Loucy (cell line): ENCODE data around the gene PFKFB3.

Experiments used
- H2AFZ ChIP-seq: fragments of 200-600 bp; sonication (generic); 2 replicates; pipeline ENCODE4 v1.6.0; 2016; ENCODE audit warnings: antibody characterized with exemption, mild to moderate bottlenecking, low read length, moderate library complexity
- H3F3A ChIP-seq: fragments of 200-600 bp; 2 replicates; pipeline ENCODE4 v1.6.0; 2016; ENCODE audit warnings: antibody characterized with exemption, low read depth, mild to moderate bottlenecking
- H3K27me3 ChIP-seq: fragments of 200-600 bp; sonication (generic); 2 replicates; pipeline ENCODE4 v1.6.1; 2014; ENCODE audit warnings: low read length, mild to moderate bottlenecking; ENCODE audit not compliant: insufficient read depth, poor library complexity, severe bottlenecking
- H3K36me3 ChIP-seq: fragments of 200-600 bp; sonication (generic); 2 replicates; pipeline ENCODE4 v1.6.1; 2016; ENCODE audit warnings: low read length; ENCODE audit not compliant: insufficient read depth
- H3K4me1 ChIP-seq: fragments of 200-600 bp; sonication (generic); 2 replicates; pipeline ENCODE4 v1.5.1; 2014; ENCODE audit warnings: low read length, mild to moderate bottlenecking; ENCODE audit not compliant: insufficient read depth, poor library complexity, severe bottlenecking
- H3K4me2 ChIP-seq: fragments of 200-600 bp; sonication (generic); 2 replicates; pipeline ENCODE4 v1.6.0; 2014; ENCODE audit warnings: antibody characterized with exemption, low read length, low read depth, mild to moderate bottlenecking; ENCODE audit not compliant: poor library complexity, severe bottlenecking
- H3K4me3 ChIP-seq: fragments of 200-600 bp; sonication (generic); 2 replicates; pipeline ENCODE4 v1.5.1; 2014; ENCODE audit warnings: low read length, mild to moderate bottlenecking, mixed read lengths; ENCODE audit not compliant: poor library complexity, severe bottlenecking
- H3K79me2 ChIP-seq: fragments of 200-600 bp; sonication (generic); 2 replicates; pipeline ENCODE4 v1.6.1; 2014; ENCODE audit warnings: low read length; ENCODE audit not compliant: insufficient read depth
- H3K9ac ChIP-seq: fragments of 200-600 bp; sonication (generic); 2 replicates; pipeline ENCODE4 v1.6.0; 2014; ENCODE audit warnings: mild to moderate bottlenecking, low read depth, low read length, moderate library complexity; ENCODE audit not compliant: poor library complexity, severe bottlenecking
- H3K9me2 ChIP-seq: fragments of 200-600 bp; sonication (generic); replicated peaks from 2 replicates; pipeline ENCODE4 v1.6.1; 2016; ENCODE audit warnings: low read depth, low read length, mixed read lengths
- H3K9me3 ChIP-seq: fragments of 200-600 bp; sonication (generic); 2 replicates; pipeline ENCODE4 v1.6.1; 2014; ENCODE audit warnings: mild to moderate bottlenecking, antibody characterized with exemption, low read length, low read depth; ENCODE audit not compliant: insufficient read depth
- H4K20me1 ChIP-seq: fragments of 200-600 bp; sonication (generic); 2 replicates; pipeline ENCODE4 v1.6.0; 2014; ENCODE audit warnings: antibody characterized with exemption, low read length, mild to moderate bottlenecking; ENCODE audit not compliant: insufficient read depth, poor library complexity, severe bottlenecking
- EZH2phosphoT487 ChIP-seq: fragments of 200-600 bp; IDR thresholded peaks from 2 replicates; pipeline ENCODE4 v1.6.1; 2018; ENCODE audit warnings: antibody characterized with exemption, mild to moderate bottlenecking, moderate library complexity, borderline replicate concordance
- TF ChIP-seq, protein P1 (sequence below): fragments of 200-600 bp; sonication (generic); conservative IDR thresholded peaks from 2 replicates; pipeline ENCODE4 v1.5.1; 2014; ENCODE audit warnings: mild to moderate bottlenecking, antibody characterized with exemption, low read length

PFKFB3 gene

DNA sequence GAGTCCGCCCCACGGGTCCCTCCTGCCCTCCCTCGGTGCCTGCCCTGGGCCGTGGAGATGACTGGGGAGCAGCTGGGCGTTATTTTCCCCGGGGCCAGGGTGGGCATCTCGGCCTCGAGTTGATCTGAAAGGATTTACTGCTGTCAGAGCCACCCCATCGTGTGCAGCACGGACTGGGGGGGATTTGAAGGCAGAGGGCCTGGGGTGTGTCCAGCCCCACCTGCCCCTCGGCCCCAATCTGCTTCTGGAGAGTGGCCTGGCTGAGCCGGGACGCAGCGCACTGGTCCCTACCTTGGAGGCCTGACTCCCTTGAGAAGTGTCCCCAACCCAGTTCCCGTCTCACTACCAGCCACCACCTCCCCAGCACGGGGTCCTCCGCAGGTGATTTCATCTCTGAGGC lies 24.2 kb upstream of the PFKFB3 start:
- H3K36me3 ChIP-seq = peaks cover 4% of the 10 kb centered on the region; the same call in 1 of the 2 replicates
- TF ChIP-seq, protein P1, sequence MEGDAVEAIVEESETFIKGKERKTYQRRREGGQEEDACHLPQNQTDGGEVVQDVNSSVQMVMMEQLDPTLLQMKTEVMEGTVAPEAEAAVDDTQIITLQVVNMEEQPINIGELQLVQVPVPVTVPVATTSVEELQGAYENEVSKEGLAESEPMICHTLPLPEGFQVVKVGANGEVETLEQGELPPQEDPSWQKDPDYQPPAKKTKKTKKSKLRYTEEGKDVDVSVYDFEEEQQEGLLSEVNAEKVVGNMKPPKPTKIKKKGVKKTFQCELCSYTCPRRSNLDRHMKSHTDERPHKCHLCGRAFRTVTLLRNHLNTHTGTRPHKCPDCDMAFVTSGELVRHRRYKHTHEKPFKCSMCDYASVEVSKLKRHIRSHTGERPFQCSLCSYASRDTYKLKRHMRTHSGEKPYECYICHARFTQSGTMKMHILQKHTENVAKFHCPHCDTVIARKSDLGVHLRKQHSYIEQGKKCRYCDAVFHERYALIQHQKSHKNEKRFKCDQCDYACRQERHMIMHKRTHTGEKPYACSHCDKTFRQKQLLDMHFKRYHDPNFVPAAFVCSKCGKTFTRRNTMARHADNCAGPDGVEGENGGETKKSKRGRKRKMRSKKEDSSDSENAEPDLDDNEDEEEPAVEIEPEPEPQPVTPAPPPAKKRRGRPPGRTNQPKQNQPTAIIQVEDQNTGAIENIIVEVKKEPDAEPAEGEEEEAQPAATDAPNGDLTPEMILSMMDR = no peak
- no peak for TF ChIP-seq EZH2phosphoT487
- peaks cover 17% of the 10 kb centered on the region for H3K4me1 ChIP-seq
- H3K4me3 ChIP-seq = no peak overlapping the region
- no peaks in the 10 kb centered on the region for H3K9me3 ChIP-seq
- H3K79me2 ChIP-seq = peaks cover 89% of the 10 kb centered on the region
- peaks cover 4% of the 10 kb centered on the region for H4K20me1 ChIP-seq
- H3K9ac ChIP-seq = no peak overlapping the region
- H3K9me2 ChIP-seq = no peaks in the 10 kb centered on the region
- no peak overlapping the region for H2AFZ ChIP-seq
- H3F3A ChIP-seq = no peaks in the 10 kb centered on the region
- no peak overlapping the region for H3K4me2 ChIP-seq
- no peaks in the 10 kb centered on the region for H3K27me3 ChIP-seq

DNA sequence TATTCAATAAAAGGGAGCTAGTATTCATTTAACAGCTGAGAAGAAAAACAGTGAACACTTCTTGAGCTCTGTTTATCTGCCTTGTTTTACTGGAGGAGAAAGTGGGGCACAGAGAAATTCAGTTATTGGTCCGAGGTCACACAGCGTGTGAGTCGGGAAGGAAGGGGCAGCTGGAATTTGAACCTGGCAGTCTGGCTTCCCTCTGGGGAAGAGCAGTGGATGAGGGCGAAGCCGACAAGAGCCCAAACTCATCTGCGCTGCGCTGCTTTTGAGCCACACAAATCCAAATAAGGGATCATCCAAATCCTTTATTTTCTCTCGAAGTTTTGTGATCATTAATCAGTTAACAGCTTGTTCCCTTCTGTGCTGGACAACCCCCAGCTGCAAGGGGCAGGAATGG lies 23.7 kb upstream of the PFKFB3 start:
- no peaks in the 10 kb centered on the region for H3K9me2 ChIP-seq
- H2AFZ ChIP-seq = no peak overlapping the region

DNA sequence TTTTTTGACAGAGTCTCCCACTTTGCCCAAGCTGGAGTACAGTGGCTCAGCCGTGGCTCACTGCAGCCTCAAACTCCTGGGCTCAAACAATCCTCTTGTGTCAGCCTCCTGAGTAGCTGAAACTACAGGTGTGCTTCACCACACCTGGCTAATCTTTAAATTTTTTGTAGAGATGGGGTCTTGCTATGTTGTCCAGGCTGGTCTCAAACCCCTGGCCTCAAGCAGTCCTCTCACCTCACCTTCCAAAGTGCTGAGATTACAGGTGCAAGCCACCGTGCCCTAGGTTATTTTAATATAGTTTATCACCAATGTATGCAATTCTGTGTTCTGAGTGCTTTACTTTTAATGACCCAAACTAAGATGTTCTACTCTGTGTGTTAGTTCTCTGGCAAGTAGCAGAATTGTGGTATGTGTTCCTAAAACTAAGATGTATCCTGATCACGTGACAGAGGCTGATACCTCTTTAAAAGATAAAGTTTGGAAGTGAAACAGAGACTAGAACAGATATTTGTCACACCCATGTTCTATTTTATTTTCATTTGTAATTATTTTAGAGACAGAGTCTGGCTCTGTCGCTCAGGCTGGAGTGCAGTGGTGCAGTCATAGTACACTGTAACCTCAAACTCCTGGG lies 22.1 kb upstream of the PFKFB3 start:
- Histone ChIP-seq H3K4me1 (peaks cover 10% of the 10 kb centered on the region), H3K9ac (no peak overlapping the region), H3K79me2 (peaks cover 70% of the 10 kb centered on the region; the same call in 1 of the 2 replicates), H3K4me2 (no peak overlapping the region), H3K27me3 (no peaks in the 10 kb centered on the region), H4K20me1 (peaks cover 4% of the 10 kb centered on the region), H3K9me3 (no peaks in the 10 kb centered on the region), H3K9me2 (no peaks in the 10 kb centered on the region), H3K4me3 (no peak overlapping the region), H3F3A (no peaks in the 10 kb centered on the region), H3K36me3 (peaks cover 4% of the 10 kb centered on the region; the same call in 1 of the 2 replicates), H2AFZ (no peak overlapping the region)
- no peak for TF ChIP-seq EZH2phosphoT487
- TF ChIP-seq, protein P1 = no peak

More for the DNA sequence above, 23.7 kb upstream of the PFKFB3 start:
- H3K9ac ChIP-seq = no peak overlapping the region
- H3K36me3 ChIP-seq = peaks cover 4% of the 10 kb centered on the region; the same call in 1 of the 2 replicates
- H4K20me1 ChIP-seq = peaks cover 4% of the 10 kb centered on the region
- peaks cover 12% of the 10 kb centered on the region for H3K4me1 ChIP-seq
- no peak overlapping the region for H3K4me2 ChIP-seq
- H3K9me3 ChIP-seq = no peaks in the 10 kb centered on the region
- no peaks in the 10 kb centered on the region for H3F3A ChIP-seq
- no peaks in the 10 kb centered on the region for H3K27me3 ChIP-seq
- peaks cover 84% of the 10 kb centered on the region for H3K79me2 ChIP-seq
- H3K4me3 ChIP-seq = no peak overlapping the region
- no peak for TF ChIP-seq EZH2phosphoT487
- TF ChIP-seq, protein P1 = no peak
